Bronchial epithelial cell (primary cell): Measurements from ENCODE around the gene PPP1R13B. TPM values are rescaled to one million over a fixed set of nuclear protein-coding genes. Genes with fewer than 3 reads are reported as not detected.

ENCODE experiments used
- DNase-seq: peaks from one replicate; pipeline ENCODE4 v3.0.0-alpha.2; 2010; ENCODE audit warnings: low read depth
- FAIRE-seq: peaks from 2 replicates; lab custom pipeline; 2011; peaks lifted over from hg19 to GRCh38; lab: Jason Lieb, UNC
- H3K27me3 ChIP-seq: 2 replicates; pipeline ENCODE4 v1.5.1; 2011; ENCODE audit warnings: low read length; ENCODE audit not compliant: control insufficient read depth, insufficient read depth
- H3K36me3 ChIP-seq: 2 replicates; pipeline ENCODE4 v1.5.1; 2011; ENCODE audit warnings: low read length; ENCODE audit not compliant: control insufficient read depth, insufficient read depth
- H3K4me3 ChIP-seq: 2 replicates; pipeline ENCODE4 v1.5.1; 2011; ENCODE audit warnings: mild to moderate bottlenecking, low read depth, low read length, control low read depth
- total RNA-seq: library from RNA; depleted of rRNA; stranded (reverse); fragments of >200 nt; gene quantifications from 2 replicates; pipeline ENCODE4 v1.2.1, GENCODE V29; 2014
- TF ChIP-seq, protein P1 (sequence below): IDR thresholded peaks from 2 replicates; pipeline ENCODE4 v1.5.1; 2011; ENCODE audit warnings: mild to moderate bottlenecking, moderate library complexity, low read length, control low read depth, inconsistent platforms; ENCODE audit not compliant: insufficient read depth, severe bottlenecking

PPP1R13B gene
- total RNA-seq, 1 donor from 2014 or later, result 4.2 TPM

DNA sequence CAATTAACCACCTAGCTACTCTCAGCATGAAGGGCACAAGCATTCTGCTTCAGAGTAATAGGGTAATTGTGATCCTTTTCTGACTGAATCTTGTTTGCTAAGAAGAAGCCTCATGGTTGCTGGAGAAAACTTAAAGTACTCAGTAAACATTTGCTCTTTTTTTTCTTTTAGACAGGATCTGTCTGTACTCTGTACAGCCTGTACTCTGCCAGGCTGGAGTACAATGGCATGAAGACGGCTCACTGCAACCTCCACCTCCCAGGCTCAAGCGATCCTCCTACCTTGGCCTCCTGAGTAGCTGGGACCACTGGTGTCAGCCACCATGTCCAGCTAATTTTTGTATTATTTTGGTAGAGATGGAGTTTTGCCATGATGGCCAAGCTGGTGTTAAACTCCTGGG is 12.4 kb downstream of the PPP1R13B start:
- no peaks in the 10 kb centered on the region for H3K36me3 ChIP-seq
- no peak overlapping the region for H3K4me3 ChIP-seq
- TF ChIP-seq, protein P1, sequence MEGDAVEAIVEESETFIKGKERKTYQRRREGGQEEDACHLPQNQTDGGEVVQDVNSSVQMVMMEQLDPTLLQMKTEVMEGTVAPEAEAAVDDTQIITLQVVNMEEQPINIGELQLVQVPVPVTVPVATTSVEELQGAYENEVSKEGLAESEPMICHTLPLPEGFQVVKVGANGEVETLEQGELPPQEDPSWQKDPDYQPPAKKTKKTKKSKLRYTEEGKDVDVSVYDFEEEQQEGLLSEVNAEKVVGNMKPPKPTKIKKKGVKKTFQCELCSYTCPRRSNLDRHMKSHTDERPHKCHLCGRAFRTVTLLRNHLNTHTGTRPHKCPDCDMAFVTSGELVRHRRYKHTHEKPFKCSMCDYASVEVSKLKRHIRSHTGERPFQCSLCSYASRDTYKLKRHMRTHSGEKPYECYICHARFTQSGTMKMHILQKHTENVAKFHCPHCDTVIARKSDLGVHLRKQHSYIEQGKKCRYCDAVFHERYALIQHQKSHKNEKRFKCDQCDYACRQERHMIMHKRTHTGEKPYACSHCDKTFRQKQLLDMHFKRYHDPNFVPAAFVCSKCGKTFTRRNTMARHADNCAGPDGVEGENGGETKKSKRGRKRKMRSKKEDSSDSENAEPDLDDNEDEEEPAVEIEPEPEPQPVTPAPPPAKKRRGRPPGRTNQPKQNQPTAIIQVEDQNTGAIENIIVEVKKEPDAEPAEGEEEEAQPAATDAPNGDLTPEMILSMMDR, result no peak
- DNase-seq (no peak), FAIRE-seq (no peak)
- no peaks in the 10 kb centered on the region for H3K27me3 ChIP-seq

DNA sequence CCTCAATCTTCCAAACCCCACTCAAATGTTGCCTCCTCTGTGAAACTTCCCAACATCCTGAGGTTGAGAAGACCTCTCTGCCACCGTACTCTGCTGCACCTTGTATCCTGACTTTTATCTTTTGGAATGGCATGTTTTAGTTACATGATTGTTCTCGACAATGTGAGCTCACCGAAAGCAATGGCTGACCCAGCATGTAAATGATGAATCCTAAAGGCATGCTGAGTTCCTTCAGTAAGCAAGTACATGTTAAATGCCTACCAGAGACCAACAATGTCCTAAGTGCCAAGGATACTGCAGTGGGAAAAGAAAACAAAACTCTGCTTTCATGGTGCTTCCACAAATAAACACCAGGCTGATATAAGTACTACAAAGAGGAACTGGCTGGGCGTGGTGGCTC is 13.7 kb downstream of the PPP1R13B start:
- no peak for FAIRE-seq
- no peak overlapping the region for H3K4me3 ChIP-seq
- TF ChIP-seq, protein P1, result no peak
- H3K27me3 ChIP-seq, result no peaks in the 10 kb centered on the region
- DNase-seq, result no peak
- no peaks in the 10 kb centered on the region for H3K36me3 ChIP-seq

DNA sequence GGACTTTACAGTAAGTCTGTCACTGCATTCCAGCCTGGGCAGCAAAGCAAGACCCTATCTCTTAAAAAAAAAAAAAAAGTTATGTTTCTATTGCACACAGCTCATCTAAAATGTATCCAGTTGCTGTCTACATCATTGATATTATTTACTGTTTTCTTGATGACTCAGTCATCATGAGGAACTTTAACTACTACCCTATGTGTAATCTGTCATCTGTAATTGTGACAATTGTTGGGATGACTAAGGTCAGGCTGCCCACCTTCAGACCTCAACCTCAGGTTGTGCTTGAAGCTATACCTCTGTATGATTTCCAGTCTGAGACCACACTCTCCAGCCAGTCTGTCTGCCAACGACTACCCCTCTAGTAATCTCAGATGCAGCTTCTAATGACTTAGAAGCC is 15.3 kb downstream of the PPP1R13B start:
- Histone ChIP-seq H3K4me3 (no peak overlapping the region), H3K27me3 (no peaks in the 10 kb centered on the region), H3K36me3 (no peaks in the 10 kb centered on the region)
- DNase-seq (peak; percentile 35), FAIRE-seq (no peak)
- TF ChIP-seq, protein P1, result no peak

DNA sequence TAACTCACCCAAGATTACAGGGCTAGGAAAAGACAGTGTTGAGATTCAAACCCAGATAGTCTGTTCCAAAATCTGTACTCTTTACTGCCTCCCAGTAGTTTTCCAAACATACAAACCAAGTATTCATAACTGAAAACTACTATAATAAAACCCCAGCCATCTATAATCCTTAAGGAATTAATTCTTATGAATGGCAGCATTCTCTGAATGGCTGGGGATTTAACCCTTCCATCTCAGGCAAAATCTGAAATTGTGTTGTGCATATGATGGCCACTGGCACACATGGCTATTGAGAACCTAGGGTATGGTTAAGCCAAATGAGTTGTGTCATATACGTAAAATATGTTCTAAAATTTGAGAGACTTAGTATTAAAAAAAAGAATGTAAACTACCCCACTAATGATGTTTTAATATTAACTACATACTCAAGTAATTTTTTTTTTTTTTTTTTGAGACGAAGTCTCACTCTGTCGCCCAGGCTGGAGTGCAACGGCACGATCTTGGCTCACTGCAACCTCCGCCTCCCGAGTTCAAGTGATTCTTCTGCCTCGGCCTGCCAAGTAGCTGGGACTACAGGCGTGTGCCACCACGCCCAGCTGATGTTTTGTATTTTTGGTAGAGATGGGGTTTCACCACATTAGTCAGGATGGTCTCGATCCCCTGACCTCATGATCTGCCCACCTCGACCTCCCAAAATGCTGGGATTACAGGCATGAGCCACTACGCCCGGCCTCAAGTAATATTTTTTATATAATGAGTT is 16.7 kb downstream of the PPP1R13B start:
- DNase-seq, result no peak
- no peaks in the 10 kb centered on the region for H3K36me3 ChIP-seq
- FAIRE-seq, result no peak
- no peak overlapping the region for H3K4me3 ChIP-seq
- TF ChIP-seq, protein P1, result no peak
- no peaks in the 10 kb centered on the region for H3K27me3 ChIP-seq

DNA sequence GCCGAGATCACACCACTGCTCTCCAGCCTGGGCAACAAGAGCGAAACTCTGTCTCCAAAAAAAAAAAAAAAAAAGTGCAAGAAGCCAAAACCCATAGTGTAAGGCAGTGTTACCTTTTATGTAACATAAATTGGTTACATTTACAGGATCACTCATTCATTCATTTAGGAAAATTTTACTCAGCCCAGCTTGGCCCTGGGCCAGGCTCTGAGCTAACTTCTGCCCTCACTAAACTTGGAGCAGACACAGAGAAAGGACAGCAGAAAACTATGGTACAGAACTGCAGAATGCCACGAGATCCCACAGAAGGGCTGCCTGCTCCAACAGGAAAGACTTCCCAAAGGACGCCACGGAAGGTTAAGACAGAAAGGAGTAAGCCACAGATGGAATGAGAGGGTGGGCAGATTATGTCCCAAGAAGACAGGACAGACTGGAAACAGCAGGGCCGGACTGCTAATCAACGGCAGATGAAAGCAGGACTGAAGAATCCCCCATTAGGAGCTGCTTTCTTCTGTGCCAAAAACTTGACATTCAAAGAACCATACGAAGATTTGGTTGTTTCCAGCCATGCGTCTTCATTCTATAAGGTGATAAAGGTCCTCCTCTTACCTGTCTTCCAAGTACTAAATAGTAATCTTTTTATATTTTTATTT is 18.9 kb downstream of the PPP1R13B start:
- Histone ChIP-seq H3K36me3 (no peaks in the 10 kb centered on the region), H3K27me3 (no peaks in the 10 kb centered on the region), H3K4me3 (no peak overlapping the region)
- TF ChIP-seq, protein P1, result no peak
- DNase-seq (no peak), FAIRE-seq (no peak)
